GM04503 (cell line): ENCODE results near the gene PIGR.
A peak's percentile ranks its signal among the peaks of the same experiment; 100 is the strongest.
"Not testable (repeated sequence)": the region's sequence is repeated elsewhere in the genome, so short reads cannot be mapped to it uniquely, and the experiment has no call there.

Source experiments
- DNase-seq: peaks from one replicate; pipeline ENCODE4 v3.0.0-alpha.2; 2012; ENCODE audit warnings: low read depth

The PIGR gene

DNA sequence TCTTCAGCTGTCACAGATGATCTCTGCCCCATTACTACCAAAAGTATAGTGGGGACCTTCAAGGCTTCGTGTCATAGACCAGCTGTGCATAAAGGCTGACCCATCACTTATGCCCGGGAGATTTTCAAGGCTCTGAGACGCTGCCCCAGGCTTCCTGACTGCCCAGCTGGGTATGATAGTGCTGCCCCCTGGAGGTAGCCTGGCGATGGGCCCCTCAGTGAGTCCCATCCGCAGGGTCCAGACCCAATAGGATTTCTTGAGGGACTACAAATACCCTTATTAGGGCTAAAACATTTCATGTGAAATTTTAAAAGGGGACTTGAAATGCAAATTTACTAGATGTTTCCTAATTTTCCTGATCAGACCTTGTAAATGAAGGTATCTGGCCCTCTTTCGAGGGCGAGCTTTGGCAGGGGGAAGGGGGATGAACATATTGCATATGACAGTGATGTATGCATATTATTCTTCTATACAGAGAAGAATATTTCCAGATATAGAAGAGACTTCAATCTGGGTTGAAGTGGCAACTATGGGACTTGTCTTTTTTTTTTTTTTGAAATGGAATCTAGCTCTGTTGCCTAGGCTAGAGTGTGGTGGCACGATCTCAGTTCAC lies 12.8 kb downstream of the PIGR start:
- no peak for DNase-seq

DNA sequence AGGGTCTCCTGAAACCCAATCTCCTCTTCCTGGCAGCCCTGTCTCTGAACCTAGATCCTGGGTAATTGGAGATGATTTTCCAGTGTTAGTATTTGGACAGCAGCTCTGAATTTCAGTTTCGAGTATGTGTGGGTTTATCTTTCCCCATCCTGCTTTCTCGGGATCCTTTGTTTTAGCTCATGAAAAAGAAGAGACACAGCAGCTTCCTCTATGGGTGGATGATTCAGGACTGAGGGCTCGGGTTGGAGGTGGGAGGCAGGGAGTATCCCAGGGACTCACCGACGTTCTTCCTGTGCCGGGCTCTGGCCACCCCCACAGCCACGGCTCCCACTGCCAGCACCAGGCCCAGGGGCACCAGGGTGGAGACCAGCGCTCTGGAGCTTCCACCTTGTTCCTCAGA lies 14.1 kb downstream of the PIGR start:
- no peak for DNase-seq

DNA sequence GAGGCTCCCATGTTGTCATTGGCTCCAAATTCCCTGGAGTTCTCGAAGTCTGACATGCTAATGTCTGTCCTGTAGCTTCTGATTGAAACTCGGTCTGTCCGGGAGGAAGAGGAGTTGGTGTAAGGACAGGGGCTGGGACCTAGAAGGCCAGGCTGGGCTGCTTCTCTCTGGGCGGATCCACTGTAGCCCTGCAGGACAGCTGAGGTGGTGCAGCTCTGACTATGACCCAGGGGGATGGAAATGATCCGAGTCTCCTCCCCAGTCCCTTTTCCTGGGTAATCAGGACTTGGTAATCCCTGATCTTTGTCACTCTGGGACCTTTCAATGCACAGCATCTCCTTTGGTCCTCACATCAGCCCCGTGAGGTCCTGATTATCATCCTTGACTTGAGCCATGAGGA lies 14.6 kb downstream of the PIGR start:
- DNase-seq, result no peak

DNA sequence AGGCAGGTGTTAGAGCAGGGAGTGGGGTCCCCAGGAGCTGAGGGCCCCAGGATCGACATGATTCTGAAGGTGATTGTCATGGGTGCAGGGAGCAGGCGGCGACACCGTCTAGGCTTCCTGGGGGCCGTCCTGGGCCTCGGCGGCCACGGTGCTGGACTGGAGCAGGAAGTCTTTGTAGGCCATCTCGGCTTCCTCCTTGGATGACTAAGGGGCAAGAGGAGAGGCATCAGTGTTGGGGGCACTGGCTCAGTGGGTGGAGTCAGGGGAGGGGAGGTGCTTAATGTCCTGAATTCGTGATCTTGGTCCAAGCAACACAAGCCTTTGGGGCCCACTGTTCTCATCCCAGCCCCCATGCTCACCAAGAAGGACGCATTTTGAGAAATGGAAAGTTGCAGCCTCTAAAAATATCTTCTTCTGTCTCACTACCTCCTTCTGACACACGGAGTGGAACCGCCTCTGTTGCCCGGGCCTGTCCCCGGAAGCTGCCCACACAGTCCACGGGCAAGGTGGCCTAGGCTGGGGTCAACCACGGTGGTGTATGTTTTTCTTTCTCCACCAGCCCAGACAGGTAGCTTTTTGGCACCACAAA lies 16.0 kb downstream of the PIGR start:
- no peak for DNase-seq

DNA sequence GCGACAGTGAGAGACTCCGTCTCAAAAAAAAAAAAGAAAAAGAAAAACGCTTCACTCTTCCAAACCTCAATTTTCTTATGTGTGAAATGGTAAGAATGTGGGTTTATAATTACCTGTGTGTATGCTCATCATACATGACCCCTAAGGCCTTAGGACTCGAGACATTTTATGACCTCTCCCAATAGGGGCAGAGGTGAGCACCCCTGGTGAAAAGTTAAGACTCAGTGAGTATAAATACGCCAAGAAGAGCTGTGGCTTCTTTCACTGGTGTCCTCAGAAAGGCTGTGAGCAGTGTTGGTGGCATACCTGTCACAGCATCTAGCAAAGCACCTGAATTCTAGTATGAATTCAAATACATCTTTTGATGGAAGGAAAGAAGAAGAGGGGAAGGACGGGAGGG lies 16.7 kb downstream of the PIGR start:
- no peak for DNase-seq

DNA sequence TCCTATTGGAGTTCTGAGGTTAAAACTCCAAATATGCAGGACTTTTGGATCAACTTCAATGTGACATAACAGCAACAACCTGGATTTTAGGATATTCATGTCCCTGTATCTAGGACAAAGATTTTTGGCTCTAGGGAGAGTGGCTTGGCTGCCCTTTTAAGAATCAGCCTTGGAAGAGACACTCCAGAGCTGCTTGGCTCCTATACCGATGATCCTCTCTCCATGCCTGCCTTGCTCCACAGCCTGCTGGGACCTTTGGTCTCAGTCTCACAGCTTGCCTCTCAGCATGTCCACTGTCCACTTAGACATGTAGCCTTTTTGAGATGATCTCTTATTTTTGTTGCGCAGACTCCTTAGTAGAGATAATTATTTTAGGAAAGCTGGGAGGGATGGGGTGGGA lies 20.0 kb downstream of the PIGR start:
- DNase-seq, result no peak

DNA sequence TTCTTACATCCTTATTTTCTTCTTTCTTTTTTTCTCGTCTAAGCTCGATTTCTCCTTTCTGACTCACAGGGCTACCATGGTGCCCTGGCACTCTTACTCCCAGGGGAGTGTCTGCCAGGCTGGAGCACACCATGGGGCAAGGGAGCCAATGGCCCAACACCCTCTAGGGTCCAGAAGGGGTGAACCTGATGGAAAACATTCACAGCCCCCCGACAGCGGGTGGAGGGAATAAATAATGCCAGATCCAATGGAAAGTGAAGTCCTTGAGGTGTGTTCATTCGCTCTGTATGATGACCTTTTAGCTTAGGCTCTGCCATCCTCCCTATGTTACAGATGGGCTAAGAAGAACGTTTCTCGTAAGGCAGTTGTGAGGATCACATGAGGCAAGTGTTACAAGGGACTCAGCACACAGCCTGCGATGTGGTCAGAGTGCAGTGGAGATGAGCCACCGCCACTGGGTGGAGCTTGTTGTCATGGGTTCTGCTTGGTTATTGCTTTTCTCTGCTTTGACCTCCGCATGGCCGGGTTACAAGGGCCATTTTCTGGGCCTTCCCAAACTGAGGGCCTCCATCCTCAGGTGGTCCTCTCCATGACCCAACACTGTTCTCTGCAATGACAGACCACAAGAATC lies 21.0 kb downstream of the PIGR start:
- no peak for DNase-seq

DNA sequence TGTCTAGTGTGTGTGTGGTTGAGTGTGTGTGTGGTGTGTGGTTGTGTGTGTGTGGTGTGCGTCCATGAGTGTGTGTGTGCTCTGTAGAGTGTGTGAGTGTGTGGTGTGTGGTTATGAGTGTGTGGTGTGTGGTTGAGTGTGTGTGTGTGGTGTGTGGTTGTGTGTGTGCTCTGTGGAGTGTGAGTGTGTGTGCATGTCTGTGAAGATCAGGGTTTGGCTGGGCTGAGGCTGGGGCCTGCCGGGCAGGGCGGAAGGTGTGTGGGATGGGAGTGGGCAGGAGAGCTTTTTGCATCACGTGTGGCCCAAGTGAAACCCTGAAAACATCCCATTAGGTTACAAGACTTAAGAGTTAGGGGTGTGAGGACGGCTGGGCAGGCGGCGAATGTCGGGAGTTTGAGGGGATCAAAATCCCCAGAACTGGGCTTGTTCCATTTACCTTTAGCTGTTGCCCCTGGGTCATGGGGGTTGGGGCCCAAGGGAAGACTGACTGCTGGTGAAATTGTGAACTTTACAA lies 21.6 kb downstream of the PIGR start:
- no peak for DNase-seq

DNA sequence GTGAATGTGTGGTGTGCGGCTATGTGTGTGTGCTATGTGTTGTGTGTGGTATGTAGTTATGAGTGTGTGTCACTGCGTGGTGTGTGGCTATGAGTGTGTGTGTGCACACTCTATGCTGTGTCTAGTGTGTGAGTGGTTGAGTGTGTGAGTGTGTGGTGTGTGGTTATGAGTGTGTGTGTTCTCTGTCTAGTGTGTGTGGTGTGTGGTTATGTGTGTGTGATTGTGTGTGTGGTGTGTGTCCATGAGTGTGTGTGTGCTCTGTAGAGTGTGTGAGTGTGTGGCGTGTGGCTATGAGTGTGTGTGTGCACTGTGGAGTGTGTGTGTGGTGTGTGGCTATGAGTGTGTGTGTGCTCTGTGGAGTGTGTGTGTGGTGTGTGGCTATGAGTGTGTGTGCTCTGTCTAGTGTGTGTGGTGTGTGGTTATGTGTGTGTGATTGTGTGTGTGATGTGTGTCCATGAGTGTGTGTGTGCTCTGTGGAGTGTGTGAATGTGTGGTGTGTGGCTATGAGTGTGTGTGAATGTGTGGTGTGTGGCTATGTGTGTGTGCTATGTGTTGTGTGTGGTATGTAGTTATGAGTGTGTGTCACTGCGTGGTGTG lies 22.2 kb downstream of the PIGR start:
- not testable (repeated sequence) for DNase-seq

DNA sequence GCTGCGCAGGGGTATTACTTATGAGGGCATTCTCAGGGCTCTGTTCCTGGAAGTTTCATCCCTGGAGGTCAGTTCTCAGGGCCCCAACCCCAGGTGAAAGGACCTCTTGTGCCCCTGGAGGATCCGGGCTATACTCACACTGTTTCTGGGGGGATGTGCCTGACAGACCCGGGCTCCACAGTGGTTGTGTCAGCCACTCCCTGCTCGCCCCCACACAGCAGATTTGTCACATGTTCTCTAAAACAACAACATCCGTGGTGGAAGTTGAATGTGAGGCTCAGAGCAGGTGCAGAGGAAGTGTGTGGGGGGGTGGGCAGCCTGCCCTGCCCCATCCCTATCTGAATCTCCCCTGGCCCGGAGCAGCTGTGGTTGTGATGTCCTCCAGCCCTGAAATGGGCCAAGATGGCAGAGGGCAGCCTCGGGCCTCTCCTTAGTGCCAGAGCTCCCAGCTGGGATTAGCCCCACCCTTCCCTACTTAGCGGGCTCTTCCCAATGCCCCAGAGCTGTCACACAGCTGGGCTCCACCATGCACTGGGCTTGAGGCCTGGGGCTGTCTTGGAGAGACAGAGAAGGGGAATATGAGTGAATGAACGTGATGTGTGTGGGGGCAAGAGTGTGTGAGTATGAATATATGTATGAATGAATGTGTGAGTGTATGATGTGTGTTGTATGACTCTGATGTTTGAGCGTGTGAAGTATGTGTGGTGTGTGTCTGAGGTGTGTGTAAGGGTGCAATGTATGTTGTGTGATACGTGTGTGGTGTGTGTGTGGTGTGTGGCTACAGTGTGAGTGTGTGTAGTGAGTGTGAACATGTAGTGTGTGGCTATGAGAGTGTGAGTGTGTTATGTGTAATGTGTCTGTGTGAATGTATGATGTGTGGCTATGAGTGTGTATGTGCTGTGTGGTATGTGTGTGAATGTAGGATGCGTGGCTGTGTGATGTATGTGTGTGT lies 23.0 kb downstream of the PIGR start:
- DNase-seq, result no peak

DNA sequence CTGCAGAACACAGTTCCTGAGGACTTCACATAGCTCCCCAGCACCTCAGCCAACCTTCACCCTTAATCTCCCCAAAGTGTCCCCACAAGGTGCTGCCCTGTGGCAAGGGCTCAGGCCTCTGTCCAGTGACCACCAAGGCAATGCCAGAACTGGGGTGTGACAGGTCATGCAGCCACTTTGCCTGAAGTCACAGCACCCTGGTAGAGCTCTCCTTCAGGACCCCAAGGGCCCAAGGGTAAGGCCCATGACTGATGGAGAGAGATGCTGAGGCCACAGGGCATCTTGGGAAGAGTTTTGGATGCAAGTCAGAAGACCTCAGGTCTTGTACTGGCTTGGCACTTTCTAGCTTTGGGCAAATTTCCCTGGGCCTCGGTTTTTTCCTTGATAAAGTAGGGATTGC lies 23.7 kb downstream of the PIGR start:
- DNase-seq, result no peak

DNA sequence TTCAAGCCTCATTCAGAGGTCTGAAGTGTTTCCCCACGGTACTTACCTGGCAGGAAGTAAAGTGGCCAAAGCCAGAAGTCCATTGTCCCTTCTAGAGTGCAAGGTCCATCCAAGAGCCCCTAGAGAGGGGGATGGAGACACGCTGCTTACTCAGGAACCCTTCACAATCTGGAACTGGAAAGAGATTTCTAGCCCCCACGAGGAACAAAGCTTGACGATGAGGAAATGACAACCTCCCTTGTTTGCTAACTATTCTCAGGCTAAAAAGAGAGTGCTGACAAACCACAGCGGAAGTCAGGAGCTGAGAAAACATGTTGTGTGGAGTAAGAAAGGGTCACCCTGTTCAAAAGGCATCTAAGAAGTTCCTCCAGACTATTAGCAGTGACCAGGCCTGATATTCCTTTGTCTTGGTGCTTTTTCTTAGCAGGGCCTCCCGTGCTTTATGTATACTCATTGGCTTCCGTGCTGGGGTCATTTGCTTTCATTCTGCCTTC lies 24.4 kb downstream of the PIGR start, which contains the start of gene FCMR:
Gene FCMR (minus strand): TSS at position 170 of the 494 bp plus-strand sequence. CDS start 87 bp downstream, at position 83.
- DNase-seq, result no peak

DNA sequence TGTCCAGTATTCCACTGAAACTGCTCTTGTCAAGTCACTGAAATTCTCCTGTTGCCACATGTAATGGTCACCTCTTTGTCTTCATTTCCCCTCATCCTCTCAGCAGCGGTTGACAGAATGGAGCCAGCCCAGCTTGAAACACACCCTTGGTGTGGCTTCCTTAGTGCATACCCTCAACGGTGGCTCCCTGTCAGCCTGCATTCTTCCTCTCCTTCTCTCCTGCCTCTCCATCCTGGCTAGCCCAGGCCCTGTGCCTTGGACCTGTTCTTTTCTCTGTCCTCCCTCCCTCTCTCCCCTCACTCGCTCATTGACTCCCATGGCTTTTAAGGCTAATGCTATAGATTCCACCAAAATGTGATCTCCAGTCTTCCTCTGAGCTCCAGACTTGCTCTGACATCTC lies 28.2 kb downstream of the PIGR start:
- no peak for DNase-seq

DNA sequence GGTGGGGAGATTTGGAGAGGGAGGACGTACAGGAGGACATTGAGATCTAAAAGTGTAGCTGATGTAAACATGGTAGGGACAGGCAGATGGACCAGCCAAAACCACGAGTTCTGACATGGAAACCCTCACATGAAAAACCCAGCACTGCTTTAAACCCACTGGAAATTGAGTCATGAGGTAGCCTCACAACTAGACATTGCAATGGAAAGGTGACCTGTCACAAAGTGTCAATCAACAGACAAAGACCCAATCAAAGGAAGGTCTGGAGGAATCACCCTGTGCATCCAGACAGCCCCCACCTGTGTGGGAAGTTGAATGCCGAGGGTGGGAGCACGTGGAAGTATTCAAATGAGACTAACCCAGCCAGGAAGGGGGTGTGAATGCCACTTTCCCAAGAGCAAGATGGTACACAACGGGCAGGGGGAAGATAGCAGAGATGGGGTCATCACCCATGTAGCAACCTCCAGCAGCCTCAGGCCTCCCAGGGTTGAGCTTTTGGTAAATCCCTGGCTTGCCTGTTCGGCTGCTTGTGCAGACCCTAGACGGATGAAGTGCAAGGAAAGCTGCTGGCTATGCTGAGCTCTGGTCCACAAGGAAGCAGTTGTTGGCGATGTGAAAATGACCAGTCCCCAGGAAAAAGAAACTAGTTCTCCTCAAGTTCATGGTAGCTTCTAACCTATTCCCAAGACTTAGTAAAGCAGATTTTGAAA lies 30.1 kb downstream of the PIGR start:
- no peak for DNase-seq

DNA sequence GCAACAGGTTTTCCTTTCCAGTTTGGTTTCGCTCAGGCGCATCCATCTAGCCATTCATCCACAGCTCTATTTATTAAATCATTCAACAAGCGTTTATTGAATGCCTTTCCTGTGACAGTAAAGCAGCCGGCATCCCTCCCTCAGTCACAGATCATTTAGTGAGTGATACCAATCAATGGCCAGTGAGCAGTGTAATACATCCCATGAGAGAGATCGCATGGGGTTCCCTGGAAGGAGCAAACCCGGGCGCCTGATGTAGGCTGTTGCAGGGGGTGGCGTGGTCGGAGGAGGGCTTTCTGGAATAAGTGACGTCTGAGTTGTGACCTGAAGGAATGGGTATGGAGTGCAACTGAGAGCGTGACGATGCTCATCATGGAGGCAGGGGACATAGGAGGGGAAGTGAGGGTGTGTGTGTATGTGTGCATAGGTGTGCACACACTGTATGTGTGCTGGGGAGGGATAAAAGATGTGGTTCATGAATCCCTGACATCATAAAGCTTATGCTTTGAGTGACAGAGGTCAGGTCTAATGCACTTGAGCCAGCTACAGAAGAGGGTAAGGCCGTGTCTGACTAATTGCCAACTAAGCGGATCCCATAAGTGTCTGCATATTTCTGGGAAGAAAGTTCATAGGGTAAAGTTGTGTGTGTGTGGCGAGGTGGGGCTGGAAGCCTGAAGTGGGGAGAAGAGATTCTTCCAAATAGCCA lies 31.1 kb downstream of the PIGR start:
- DNase-seq, result no peak

DNA sequence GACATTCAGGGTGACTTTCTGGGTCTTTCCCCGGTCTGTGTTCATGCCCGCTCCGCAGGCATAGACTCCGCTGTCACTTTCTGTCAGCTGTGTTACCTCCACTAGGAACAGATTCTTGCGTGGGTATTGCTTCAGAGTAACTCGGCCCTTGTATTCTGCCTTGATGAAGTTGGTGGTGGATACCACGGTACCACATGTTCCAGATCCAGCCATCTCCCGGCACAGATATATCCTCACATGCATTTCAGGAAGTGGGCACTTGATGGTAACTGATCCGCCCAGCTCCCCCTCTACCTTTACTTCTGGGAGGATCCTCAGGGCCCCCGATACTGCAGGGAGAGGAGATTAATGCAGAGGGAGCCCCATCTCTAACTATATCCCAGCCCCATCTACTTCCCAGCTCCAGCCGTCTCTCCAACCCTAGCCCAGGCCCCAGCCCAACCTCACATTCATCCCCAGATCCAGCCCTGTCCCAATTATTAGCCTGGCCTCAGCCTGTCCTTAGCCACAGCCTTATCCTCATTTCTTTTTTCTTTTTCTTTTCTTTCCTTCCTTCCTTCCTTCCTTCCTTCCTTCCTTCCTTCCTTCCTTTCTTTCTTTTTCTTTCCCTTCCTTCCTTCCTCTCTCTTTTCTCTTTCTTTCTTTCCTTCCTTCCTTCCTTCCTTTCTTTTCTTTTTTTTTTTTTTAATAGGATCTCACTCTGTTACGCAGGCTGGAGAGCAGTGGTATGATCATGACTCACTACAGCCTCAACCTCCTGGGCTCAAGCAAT lies 32.3 kb downstream of the PIGR start:
- no peak for DNase-seq

DNA sequence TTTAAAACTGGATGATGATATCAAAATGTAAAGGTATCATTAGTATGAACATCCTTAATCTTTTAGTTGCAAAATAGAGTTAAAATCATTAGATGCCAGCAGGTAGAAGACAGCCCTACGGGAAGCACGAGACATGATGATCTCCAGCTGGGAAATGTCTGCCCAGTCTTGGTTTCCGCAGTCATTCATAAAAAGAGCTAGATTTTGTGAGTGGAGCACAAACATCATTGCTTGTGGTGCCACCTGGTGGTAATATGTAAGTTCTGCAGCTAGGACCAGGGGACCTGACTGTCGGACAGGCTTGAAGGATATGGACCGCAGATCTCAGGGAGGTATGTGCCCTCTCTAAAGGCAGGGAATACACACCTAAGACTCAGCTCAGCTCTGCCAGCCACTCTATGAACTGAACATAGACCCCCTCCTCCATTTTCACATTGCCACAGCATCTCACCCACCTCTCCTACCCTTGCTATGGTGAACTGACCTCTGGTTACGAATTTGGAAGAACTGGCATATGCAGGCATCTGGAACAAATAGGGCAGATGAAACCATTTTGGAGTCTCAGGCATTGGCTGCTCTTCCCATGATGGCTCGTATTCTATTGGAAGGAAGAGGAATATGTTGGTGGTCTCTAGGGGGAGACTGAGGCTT lies 33.7 kb downstream of the PIGR start:
- DNase-seq, result peak; percentile 41

DNA sequence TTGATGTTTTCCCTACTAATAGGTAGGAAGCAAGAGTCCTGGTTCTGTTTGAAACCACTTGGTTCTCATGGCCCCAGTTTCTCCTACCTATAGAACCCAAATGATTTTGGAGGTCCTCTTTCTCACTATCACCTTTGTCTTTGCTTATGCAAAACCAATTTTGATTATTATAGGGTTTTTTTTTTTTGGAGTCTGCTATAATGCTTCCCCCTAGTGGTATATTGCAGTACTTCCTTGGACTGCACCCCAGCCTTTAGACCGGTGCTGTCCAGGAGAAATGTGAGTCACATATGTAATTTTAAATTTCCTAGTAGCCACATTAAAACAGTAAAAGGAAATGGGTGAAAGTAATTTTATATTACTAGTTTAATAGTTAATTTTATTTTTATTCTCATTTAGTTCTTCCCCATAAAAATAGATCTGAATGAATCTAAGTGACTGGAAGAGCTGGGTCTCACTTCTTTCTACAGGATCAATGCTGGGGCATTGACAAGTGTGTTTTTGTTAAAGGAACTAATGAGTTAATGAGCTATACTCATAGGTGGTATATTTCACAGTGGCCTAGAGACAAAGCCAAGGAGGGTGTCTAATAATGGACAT lies 35.1 kb downstream of the PIGR start:
- no peak for DNase-seq

DNA sequence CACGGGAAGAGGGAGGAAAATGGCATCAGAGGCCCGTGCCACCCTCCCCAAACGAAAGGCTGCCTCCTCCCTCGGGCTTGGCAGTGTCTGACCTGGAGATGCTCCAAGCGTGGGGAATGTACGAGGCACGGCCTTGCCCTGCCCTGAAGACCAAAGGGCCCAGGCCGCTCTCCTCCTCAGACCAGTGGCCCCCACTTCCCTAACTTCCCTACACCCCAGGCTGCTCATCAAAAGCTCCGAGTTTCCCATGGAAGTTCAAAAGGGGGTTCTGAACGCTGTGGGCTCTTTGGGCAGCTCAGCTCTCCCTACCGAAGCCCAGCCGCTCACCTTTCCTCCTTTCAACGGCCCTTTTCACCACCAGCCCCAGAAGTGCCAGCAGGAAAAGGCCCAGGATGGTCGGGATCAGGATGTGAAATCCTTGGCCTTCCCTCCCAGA lies 36.4 kb downstream of the PIGR start:
- no peak for DNase-seq
